Keratinocyte (primary cell): ENCODE measurements around the gene PRIMA1. TPM values are rescaled to one million over a fixed set of nuclear protein-coding genes. Genes with fewer than 3 reads are reported as not detected.

Experiments
- DNase-seq: peaks from one replicate; pipeline ENCODE4 v3.0.0-alpha.2; 2011; ENCODE audit warnings: low read depth, missing footprints, low spot score
- FAIRE-seq: peaks from 2 replicates; lab custom pipeline; 2011; peaks lifted over from hg19 to GRCh38; lab: Jason Lieb, UNC
- H2AFZ ChIP-seq: 2 replicates; pipeline ENCODE4 v1.6.0; 2012; ENCODE audit warnings: low read length, control low read depth, inconsistent platforms; ENCODE audit not compliant: control insufficient read depth
- H3K27ac ChIP-seq: 2 replicates; pipeline ENCODE4 v1.5.1; 2011; ENCODE audit warnings: low read length; ENCODE audit not compliant: control insufficient read depth, insufficient read depth
- H3K27me3 ChIP-seq: 3 replicates; pipeline ENCODE4 v1.6.0; 2011; ENCODE audit warnings: low read length; ENCODE audit not compliant: control insufficient read depth, insufficient read depth; ENCODE audit errors: extremely low read depth
- H3K36me3 ChIP-seq, 2 experiments: 2 replicates in 1 of 2; 3 replicates in 1 of 2; pipeline ENCODE4 v1.5.1; 2011; ENCODE audit warnings: low read length in 2 of 2, mild to moderate bottlenecking in 1 of 2; ENCODE audit not compliant: control insufficient read depth in 2 of 2, insufficient read depth in 2 of 2; ENCODE audit errors: extremely low read depth in 1 of 2
- H3K4me1 ChIP-seq: 3 replicates; pipeline ENCODE4 v1.5.1; 2011; ENCODE audit warnings: low read length; ENCODE audit not compliant: control insufficient read depth, insufficient read depth; ENCODE audit errors: extremely low read depth
- H3K4me2 ChIP-seq: 3 replicates; pipeline ENCODE4 v1.6.0; 2011; ENCODE audit warnings: low read depth, low read length; ENCODE audit not compliant: control insufficient read depth, insufficient read depth; ENCODE audit errors: extremely low read depth
- H3K4me3 ChIP-seq, 3 experiments: fragments of 200-600 bp in 1 of 3; sonication (generic) in 1 of 3; 2 replicates in 2 of 3; 3 replicates in 1 of 3; pipeline ENCODE4 v1.5.1; 2011 to 2016; ENCODE audit warnings: low read length in 3 of 3, mild to moderate bottlenecking in 3 of 3, control low read depth in 2 of 3, inconsistent platforms in 1 of 3, low read depth in 1 of 3, mixed read lengths in 1 of 3, mixed run types in 1 of 3, moderate library complexity in 1 of 3; ENCODE audit not compliant: control insufficient read depth in 2 of 3, insufficient read depth in 2 of 3; ENCODE audit errors: extremely low read depth in 1 of 3
- H3K79me2 ChIP-seq: 2 replicates; pipeline ENCODE4 v1.6.0; 2012; ENCODE audit warnings: low read length; ENCODE audit not compliant: control insufficient read depth, insufficient read depth
- H3K9ac ChIP-seq: 3 replicates; pipeline ENCODE4 v1.6.0; 2011; ENCODE audit warnings: low read length; ENCODE audit not compliant: control insufficient read depth, insufficient read depth; ENCODE audit errors: extremely low read depth
- H3K9me1 ChIP-seq: 3 replicates; pipeline ENCODE4 v1.6.0; 2011; ENCODE audit warnings: low read length; ENCODE audit not compliant: control insufficient read depth, insufficient read depth; ENCODE audit errors: extremely low read depth
- H3K9me3 ChIP-seq: 2 replicates; pipeline ENCODE4 v1.5.1; 2012; ENCODE audit warnings: low read depth, low read length; ENCODE audit not compliant: control insufficient read depth
- H4K20me1 ChIP-seq: 3 replicates; pipeline ENCODE4 v1.6.0; 2011; ENCODE audit warnings: low read length; ENCODE audit not compliant: control insufficient read depth, insufficient read depth; ENCODE audit errors: extremely low read depth
- CTCF ChIP-seq, 3 experiments: IDR thresholded peaks in 1 of 3; conservative IDR thresholded peaks in 1 of 3; optimal IDR thresholded peaks in 1 of 3; 2 replicates in 2 of 3; 3 replicates in 1 of 3; pipeline versions ENCODE3 to v1.5.1; 2011; ENCODE audit warnings: low read length in 3 of 3, mild to moderate bottlenecking in 3 of 3, moderate library complexity in 2 of 3, control low read depth in 1 of 3, inconsistent platforms in 1 of 3; ENCODE audit not compliant: insufficient read depth in 2 of 3; ENCODE audit errors: extremely low read depth in 1 of 3
- EZH2 ChIP-seq: IDR thresholded peaks from one replicate; pipeline ENCODE4 v1.6.1; 2012; ENCODE audit warnings: inconsistent platforms, mild to moderate bottlenecking, low read length, moderate library complexity
- dilution Hi-C: fragments of 300-500 bp; cut with MboI; formaldehyde crosslinking; loops from one replicate; pipeline ENCODE4 v1.7.0; 2020; ENCODE audit warnings: low sequenced_read_pairs; ENCODE audit not compliant: extremely low pct_ligation_motif_present
- polyA plus RNA-seq, 5 experiments: library from polyadenylated mRNA; depleted of rRNA in 3 of 5; stranded (reverse) in 3 of 5; stranded (forward) in 1 of 5; unstranded in 1 of 5; fragments of >200 nt; gene quantifications; 1 replicate in 1 of 5; 2 replicates in 3 of 5; 3 replicates in 1 of 5; pipeline versions ENCODE4 v1.2.1 to v1.2.3, GENCODE V29; 2011 to 2012; ENCODE audit warnings: missing spikeins in 2 of 5, low read depth in 1 of 5, low replicate concordance in 1 of 5

PRIMA1 gene
- polyA plus RNA-seq, 1 donor (not counting 4 experiments of a cell fraction or from before 2014, with no cell fraction given) = not detected

- Histone ChIP-seq H3K4me2 (no peak overlapping the region), H3K9me1 (no peaks in the 10 kb centered on the region), H3K79me2 (no peaks in the 10 kb centered on the region), H3K9me3 (no peaks in the 10 kb centered on the region), H3K4me3 (no peak overlapping the region), H3K36me3 (no peaks in the 10 kb centered on the region), H2AFZ (no peak overlapping the region), H3K4me1 (no peaks in the 10 kb centered on the region), H4K20me1 (no peaks in the 10 kb centered on the region), H3K27me3 (no peaks in the 10 kb centered on the region), H3K27ac (no peak overlapping the region), H3K9ac (no peak overlapping the region)
- no peak for TF ChIP-seq EZH2
- TF ChIP-seq CTCF (optimal IDR thresholded peaks at IDR 0.05 in 1 of 3, IDR thresholded peaks at IDR 0.05 in 1 of 3, conservative IDR thresholded peaks at IDR 0.05 in 1 of 3; ENCODE audit: extremely low read depth in 1 of 3, insufficient read depth in 2 of 3, low read length in 3 of 3) = no peak
- DNase-seq (no peak), FAIRE-seq (no peak)
- dilution Hi-C loops = no loop called here
Observed at GRCh38 chr14:93716746-93717667, 71.3 kb downstream of the PRIMA1 start.

GRCh38 chr14:93716002-93716745 lies 72.1 kb downstream of the PRIMA1 start:
- Histone ChIP-seq H3K36me3 (no peaks in the 10 kb centered on the region), H3K4me3 (no peak overlapping the region), H3K9me1 (no peaks in the 10 kb centered on the region), H4K20me1 (no peaks in the 10 kb centered on the region), H3K9me3 (no peaks in the 10 kb centered on the region), H3K9ac (no peak overlapping the region), H3K4me2 (no peak overlapping the region), H2AFZ (no peak overlapping the region), H3K79me2 (no peaks in the 10 kb centered on the region), H3K27me3 (no peaks in the 10 kb centered on the region), H3K27ac (no peak overlapping the region), H3K4me1 (no peaks in the 10 kb centered on the region)
- DNase-seq (no peak), FAIRE-seq (no peak)
- TF ChIP-seq CTCF (optimal IDR thresholded peaks at IDR 0.05 in 1 of 3, IDR thresholded peaks at IDR 0.05 in 1 of 3, conservative IDR thresholded peaks at IDR 0.05 in 1 of 3; ENCODE audit: extremely low read depth in 1 of 3, insufficient read depth in 2 of 3, low read length in 3 of 3) (no peak), EZH2 (no peak)
- dilution Hi-C loops = no loop called here
